COLO668 (cell line): ENCODE measurements around the gene SEC22B.
"Not testable (repeated sequence)": the region's sequence is repeated elsewhere in the genome, so short reads cannot be mapped to it uniquely, and the experiment has no call there.

ENCODE experiments used
- DNase-seq: peaks from one replicate; lab custom pipeline; 2025; ENCODE audit not compliant: unreplicated experiment; lab: John Stamatoyannopoulos, UW

SEC22B gene

GRCh38 chr1:120117371-120118177 is 58.7 kb downstream of the SEC22B start:
- DNase-seq, result not testable (repeated sequence)

GRCh38 chr1:120116094-120116493 is 60.2 kb downstream of the SEC22B start:
- DNase-seq, result not testable (repeated sequence)

- DNase-seq, result not testable (repeated sequence)
These were observed 63.2 kb downstream of the SEC22B start for GRCh38 chr1:120113134-120113533.

- DNase-seq, result not testable (repeated sequence)
These were observed 64.1 kb downstream of the SEC22B start for GRCh38 chr1:120112212-120112611.

GRCh38 chr1:120111771-120112170 is 64.5 kb downstream of the SEC22B start:
- DNase-seq, result not testable (repeated sequence)

- not testable (repeated sequence) for DNase-seq
These were observed 65.3 kb downstream of the SEC22B start for GRCh38 chr1:120111008-120111407.

GRCh38 chr1:120109656-120110055 is 66.7 kb downstream of the SEC22B start:
- DNase-seq, result not testable (repeated sequence)

GRCh38 chr1:120109180-120109579 is 67.1 kb downstream of the SEC22B start:
- not testable (repeated sequence) for DNase-seq

GRCh38 chr1:120105288-120105687 is 71.0 kb downstream of the SEC22B start:
- DNase-seq, result not testable (repeated sequence)

- not testable (repeated sequence) for DNase-seq
These were observed 72.6 kb downstream of the SEC22B start for GRCh38 chr1:120103768-120104167.

GRCh38 chr1:120101593-120101992 is 74.7 kb downstream of the SEC22B start:
- not testable (repeated sequence) for DNase-seq
